Sigmoid colon (tissue), 4 donors: ENCODE data around the gene KLK6.

Experiments used
- POLR2A ChIP-seq, 2 donors: fragments of 450-650 bp; IDR thresholded peaks; one replicate each; pipeline ENCODE4 v1.6.1; 2016; ENCODE audit warnings: antibody characterized with exemption in 2 of 2, mild to moderate bottlenecking in 2 of 2, moderate library complexity in 2 of 2
- POLR2AphosphoS5 ChIP-seq, 4 donors: sonication (generic); formaldehyde crosslinking; IDR thresholded peaks; one replicate each; pipeline ENCODE4 v1.6.1; 2017; ENCODE audit warnings: antibody characterized with exemption in 4 of 4

- TF ChIP-seq POLR2A (IDR thresholded peaks at IDR 0.05) (no peak), POLR2AphosphoS5 (IDR thresholded peaks at IDR 0.05) (no peak)
Measured at GRCh38 chr19:50911206-50912101, 57.9 kb downstream of the KLK6 start, which contains the start of gene KLK4.
